HG02938 (cell line): ENCODE results near the gene RBP3.

ENCODE experiments used
- ATAC-seq: cut with Tn5 transposase; IDR thresholded peaks from one replicate; pipeline ENCODE4 v1.9.1; 2021; ENCODE audit warnings: mild to moderate bottlenecking, moderate library complexity; ENCODE audit not compliant: unreplicated experiment

Gene RBP3

GRCh38 chr10:47354165-47354564 is 6.0 kb downstream of the RBP3 start:
- no peak for ATAC-seq

DNA sequence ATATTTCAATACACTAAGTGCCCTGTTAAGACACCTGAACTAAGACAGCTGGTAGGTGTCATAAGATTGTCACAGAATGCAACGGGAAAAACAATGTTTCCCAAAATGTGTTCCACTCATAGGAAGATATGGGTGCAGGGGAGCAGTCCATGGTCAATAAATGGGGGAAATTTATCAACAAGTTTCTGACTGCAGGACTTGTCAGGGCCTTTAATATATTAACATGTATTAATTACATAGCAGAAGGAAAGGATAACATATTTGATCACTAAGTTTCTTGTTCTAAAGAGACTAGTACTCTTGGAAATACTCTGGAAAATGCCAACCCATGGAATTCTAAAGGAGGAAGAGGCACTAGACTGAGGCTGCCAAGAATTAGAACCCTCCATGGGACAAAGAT is 6.7 kb downstream of the RBP3 start:
- ATAC-seq, result no peak

DNA sequence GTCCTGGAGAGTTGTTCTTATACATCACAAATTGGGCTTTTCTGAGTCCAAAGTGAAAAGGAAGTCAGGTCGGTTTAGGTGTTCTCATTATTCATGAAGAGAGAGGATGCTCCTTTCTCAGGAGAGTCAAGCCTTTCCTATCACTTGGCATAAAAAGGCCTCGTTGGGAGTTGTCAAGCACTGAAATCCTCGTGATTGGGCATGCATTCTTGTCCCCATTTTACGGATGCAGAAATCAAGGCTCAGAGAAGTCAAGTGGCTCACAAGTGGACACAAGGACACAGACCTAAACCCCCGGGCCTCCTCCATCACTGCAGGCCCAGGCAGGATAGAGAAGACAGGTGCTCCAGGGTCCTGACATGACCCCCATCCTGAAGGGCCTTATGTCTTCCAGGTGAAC is 8.5 kb downstream of the RBP3 start:
- ATAC-seq, result no peak

DNA sequence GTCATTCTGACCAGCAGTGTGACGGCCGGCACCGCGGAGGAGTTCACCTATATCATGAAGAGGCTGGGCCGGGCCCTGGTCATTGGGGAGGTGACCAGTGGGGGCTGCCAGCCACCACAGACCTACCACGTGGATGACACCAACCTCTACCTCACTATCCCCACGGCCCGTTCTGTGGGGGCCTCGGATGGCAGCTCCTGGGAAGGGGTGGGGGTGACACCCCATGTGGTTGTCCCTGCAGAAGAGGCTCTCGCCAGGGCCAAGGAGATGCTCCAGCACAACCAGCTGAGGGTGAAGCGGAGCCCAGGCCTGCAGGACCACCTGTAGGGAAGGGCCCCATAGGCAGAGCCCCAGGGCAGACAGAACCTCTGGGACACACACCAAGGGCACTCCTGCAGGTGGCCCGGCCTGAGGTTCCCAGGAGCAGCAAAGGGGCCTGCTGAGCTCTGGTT is 9.0 kb downstream of the RBP3 start:
- no peak for ATAC-seq

- ATAC-seq, result no peak
Measured at GRCh38 chr10:47357911-47358310, 9.7 kb downstream of the RBP3 start.

DNA sequence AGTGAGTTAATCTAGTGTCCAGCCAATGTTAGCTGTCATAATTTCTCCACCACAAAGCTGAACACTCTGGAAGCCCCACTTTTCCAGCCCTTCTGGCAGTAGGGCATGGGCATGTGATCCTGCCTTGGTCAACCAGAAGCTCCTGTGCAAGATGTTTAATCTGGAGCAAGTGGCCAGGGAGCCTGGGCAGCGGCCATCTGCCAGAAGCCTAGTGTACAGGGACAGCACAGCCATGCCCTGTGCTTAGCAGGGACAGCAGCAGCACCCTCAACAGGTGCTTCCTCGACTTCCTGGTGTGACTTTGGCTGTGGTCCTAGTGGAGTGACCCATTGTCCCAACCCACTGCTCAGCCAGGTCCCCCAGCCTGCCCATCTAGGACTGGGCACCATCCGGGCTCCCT is 10.3 kb downstream of the RBP3 start:
- no peak for ATAC-seq

- no peak for ATAC-seq
Measured at GRCh38 chr10:47359101-47359500, 10.9 kb downstream of the RBP3 start.

GRCh38 chr10:47359626-47360418 is 11.7 kb downstream of the RBP3 start:
- no peak for ATAC-seq

- no peak for ATAC-seq
Measured at GRCh38 chr10:47360419-47361040, 12.4 kb downstream of the RBP3 start.

GRCh38 chr10:47361293-47361692 is 13.1 kb downstream of the RBP3 start:
- ATAC-seq, result no peak

- no peak for ATAC-seq
Measured at GRCh38 chr10:47362199-47362598, 14.0 kb downstream of the RBP3 start.

DNA sequence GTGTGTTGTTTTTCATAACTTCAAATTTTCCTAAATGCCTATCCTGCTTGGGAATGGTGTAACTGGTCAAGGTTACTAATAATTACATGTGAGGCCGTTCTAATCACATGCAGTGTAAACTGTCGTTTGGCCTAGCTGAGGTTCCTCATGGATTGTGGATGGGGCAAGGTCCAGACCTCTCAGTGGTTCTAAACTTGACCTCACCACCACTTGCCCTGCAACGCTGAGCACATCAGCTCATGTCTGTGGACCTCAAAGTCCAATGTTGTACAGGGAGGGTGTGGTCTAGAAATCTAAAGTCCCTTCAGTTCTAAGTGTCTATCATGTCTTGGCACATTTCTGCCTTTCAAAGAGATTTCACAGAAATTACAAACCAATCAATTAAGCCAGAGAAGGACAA is 15.6 kb downstream of the RBP3 start:
- no peak for ATAC-seq

GRCh38 chr10:47364366-47364765 is 16.2 kb downstream of the RBP3 start:
- ATAC-seq, result no peak

GRCh38 chr10:47364911-47365310 is 16.7 kb downstream of the RBP3 start:
- ATAC-seq, result no peak

DNA sequence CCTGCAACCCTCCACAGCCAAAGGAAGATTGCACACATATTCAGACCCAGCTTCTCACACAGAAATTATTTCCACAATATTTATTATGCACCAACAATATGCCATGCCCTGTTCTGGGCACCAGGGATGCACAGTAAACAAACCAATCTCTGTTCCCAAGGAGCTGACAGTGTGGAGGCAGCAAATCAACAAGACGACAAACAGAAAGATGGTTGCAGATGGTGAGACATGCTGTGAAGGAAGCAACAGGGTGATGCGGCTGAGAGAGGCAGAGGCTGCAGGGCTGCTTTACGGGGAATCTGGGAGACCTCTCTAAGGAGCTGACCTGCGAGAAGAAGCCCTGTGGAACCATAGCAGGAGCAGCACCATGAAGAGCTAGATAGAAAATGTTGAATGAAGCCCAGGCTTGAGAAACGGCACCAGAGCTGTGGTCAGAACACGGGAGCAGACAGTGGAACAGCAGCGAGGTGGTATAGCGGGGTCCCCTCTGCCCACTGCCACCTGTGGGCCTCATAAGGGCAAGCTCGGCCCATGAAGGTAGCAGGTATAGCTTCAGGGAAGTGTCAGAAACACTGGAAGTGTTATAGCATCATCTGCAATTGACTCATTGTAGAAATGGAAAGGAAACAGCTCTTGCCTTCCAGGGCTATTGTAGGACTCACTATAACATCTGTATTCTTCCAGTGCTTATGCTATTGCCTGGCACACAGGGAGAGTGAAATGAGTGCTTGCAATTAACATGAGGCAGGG is 17.4 kb downstream of the RBP3 start:
- ATAC-seq, result no peak

DNA sequence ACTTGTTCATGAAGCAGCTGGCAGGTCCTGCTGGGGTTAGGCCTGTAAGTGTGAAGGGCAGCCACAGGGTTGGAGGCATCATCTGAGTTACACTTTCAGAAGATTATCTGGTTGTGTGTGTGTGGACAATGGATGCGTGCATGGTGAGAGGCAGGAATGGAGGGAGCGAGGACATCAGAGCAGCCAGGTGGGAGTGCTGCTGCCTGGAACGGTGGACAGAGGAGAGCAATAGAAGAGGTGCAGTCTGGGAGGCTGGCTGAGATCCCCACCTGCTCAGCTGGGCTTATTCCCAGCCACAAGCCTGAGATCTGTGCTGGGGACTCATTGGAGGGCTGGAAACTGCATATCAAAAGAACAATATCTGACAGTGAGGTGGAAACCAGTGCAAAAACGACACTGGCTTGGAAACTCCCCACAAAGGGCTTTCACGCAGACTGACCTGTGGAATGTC is 18.0 kb downstream of the RBP3 start:
- no peak for ATAC-seq

GRCh38 chr10:47366731-47367460 is 18.7 kb downstream of the RBP3 start:
- no peak for ATAC-seq

DNA sequence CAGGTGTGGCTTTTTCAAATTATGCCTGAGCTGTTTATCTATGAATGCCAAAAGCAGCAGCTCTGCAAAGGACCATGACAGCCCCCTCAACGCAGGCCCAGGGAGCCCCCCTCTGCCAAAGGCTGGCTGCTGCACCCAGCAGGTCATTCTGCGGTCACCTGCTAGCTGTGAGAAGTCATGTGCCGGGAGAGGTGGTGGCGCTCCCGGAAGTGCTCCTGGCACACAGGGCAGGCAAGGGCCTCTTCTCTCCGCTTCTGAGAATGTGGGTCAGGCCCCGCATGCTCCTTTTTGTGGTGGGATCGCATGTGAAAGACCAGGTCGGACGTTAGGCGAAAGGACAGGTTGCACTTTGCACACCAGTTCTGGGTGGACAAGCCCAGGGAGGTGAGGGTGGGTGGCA is 19.5 kb downstream of the RBP3 start:
- no peak for ATAC-seq

- ATAC-seq, result no peak
Measured at GRCh38 chr10:47368431-47369180, 20.4 kb downstream of the RBP3 start.

- ATAC-seq, result no peak
Measured at GRCh38 chr10:47369251-47369894, 21.2 kb downstream of the RBP3 start.
